Pulmonary artery endothelial cell (primary cell): ENCODE results near the gene TIMM17B. TPM values are rescaled to one million over a fixed set of nuclear protein-coding genes. Genes with fewer than 3 reads are reported as not detected.

Experiments
- DNase-seq: peaks from one replicate; pipeline ENCODE4 v3.0.0-alpha.2; 2011; ENCODE audit warnings: low read depth, low spot score
- total RNA-seq: library from RNA; depleted of rRNA; stranded (reverse); fragments of >200 nt; gene quantifications from 2 replicates; pipeline ENCODE4 v1.2.3, GENCODE V29; 2014

Gene TIMM17B
- 17.7 and 24.6 TPM in 2 replicates for total RNA-seq

DNA sequence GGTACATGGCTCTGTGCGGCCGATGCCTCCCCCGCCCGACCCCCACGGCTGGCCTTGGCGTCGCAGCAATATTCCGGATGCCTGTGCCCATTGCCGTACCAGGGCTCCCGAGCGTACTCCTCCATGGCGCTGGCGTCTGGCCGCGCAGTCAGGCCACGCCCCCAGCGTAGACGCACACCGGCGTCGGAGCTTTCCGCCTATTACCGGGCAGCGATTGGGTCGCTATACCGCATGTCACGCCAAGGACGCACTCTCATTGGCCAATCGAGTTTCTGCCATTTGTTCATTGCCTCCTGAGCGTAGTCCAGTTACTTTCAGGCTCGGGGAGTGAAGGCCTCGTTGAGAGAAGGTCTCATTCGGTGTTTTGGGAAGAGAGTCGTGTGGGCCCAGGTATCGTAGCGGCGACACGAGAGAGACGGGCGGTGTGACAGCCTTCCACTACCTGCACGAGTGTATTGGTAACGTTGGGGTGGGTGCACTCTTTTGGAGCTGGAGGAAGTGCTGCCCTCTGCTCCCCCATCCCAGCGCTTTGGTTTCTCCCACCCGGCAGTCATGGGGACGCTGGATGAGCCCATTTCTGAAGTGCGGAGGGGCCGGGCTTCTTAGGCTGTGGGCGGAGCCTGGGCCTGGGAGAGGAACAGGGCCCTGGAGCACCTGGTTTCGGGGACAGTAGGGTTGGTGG, at the start of gene TIMM17B, which contains the start of gene PQBP1:
TIMM17B (minus strand) TSS at position 144 of the 682 bp plus-strand sequence; CDS start at position 125, 19 bp downstream.
PQBP1 (plus strand) TSS at position 306 of the 682 bp plus-strand sequence. CDS start 580 bp downstream, outside the sequence.
- DNase-seq, result peak; percentile 85

GRCh38 chrX:48945517-48946348, 48.2 kb upstream of the TIMM17B start:
- DNase-seq, result no peak

DNA sequence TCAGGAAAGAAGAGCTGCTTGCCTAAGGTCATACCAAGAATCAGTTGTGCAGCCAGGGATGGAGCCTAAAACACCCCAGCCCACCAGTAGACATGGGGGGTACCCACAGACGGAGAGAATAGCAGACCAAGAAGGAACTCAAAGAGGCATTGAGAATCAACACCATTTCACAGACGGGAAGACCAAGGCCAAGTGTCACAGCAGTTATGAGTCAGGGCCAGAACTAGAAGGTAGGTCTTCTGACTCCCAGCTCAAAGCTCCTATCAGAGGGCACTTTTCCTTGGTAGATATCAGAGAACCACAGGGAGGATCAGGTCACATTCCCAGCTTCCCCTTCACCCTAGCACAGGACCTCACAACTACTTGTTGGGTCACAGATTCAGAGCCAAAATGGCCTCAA, 45.3 kb upstream of the TIMM17B start:
- DNase-seq, result no peak

DNA sequence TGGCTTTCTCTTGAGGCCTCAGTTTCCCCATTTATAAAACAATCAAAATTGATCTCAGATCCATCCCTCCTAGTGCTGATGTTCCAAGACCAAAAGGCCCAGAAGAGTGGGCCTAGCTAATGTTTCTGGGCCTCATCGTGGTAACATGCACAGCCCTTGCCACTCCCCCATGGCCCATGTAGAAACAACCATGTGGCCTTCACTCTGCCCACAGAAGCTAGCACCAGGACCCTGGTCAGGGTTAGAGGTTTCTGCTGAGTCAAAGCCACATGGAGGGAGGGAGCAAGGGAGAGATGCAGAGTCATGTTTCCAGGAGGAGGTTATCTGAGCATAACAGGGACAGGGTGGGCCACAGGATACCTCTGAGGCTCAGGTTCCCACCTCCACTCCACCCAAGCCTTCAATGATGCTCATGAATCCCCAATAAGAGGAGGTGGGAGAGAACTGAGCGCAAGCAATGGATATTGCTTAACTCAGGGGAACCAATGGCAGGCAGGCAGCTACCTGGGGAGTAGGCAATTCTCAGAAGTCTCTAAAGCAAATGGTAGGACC, 42.9 kb upstream of the TIMM17B start:
- no peak for DNase-seq

DNA sequence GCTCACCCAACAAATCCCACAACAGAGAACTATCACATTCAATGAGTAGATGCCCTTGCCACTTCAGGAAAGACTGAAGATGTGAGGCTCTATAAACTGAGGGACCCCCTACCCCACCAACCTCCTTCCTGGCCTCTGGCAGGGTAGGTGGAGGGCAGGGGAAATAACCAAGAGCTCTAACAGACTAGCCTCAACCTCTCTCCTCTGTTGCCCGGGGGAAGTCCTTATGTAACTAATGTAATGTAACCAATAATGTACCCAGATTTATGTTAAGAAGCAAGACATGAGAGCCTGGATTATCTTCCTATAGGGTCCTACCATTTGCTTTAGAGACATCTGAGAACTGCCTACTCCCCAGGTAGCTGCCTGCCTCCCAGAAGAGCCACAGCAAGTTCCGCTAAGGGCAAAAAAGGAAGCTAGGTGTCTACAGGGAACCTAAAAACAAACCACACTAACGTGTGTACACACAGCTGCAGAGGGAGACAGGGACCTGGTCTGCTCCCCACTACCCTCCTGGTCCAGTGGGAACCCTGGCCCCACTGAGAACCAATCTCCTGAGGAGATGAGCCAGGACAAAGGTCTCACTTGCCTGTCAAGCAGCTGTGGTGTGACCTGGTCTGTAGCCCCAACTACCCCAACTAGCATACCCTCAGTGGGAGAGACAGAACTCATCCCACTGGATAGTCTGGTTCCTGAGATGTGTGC, 42.1 kb upstream of the TIMM17B start:
- no peak for DNase-seq

DNA sequence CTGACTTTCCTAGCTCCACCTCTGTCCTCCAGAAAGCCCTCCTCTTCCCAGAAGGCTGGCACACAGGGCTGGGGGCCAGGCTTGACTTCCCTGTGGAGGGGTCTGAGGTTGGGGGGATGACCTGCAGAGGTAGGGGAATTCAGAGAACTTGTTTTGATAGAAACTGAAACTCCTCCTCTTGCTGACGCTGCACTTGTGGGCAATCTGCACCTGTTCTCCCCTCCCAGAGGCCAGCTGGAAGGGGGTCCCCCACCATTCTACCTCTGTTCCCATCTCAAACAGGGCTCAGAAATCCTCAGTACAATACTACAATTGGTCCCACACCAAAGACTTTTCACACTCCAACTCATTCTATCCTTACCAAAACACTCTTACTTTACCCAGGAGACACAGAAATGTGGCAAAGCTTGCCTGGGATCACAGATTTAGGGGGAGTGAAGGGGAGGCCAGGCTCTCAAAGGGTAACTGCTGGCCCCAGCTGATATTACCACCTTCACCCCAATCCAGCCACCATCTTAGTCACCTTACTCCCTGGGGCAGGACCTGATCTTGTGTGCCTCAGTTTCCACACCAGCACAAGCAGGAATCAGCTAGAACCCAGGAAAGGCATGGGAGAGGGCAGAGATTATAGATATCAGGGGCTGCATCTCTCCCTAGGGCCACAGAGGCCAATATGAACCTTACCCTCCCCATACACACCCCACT, 41.3 kb upstream of the TIMM17B start:
- DNase-seq, result no peak

DNA sequence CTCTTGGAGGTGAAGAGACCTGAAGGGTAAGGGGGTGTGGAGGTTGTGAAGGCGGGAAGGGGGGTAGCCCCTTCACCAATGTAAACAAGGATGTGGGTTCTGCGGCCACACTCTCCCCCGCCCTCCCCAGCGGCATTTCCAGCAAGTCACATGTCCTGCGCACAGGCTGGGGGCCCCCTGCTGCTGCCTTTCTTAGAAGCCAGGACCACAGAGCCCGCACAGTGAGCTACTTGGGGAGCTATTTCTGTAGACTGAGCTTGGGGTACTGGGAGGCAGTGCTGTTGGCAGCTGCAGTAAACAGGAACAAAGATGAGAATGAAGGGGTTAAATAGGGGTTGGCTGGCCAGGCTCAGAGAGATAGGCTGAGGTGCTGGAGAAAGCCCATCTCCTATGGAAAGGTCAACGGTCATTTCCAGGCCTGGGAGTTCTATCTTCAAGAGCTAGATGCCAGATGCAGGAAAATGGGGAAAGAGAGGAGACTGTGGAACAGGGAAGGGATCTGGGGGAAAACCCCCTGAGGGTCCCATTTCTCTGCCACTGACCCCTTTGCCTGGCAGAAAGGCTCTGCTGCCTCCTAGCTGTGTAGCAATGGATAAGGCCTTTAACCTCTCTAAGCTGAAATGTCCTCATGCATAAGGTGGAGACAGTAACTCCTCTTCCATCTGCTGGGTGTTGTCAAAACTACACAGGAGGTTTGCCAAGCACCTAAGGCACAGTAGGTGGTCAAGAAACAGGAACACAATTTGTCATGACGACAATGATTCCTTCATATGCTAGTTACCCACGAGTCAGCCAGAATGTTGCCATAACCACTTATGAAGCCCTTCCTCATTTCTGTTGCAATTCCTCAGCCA, 39.7 kb upstream of the TIMM17B start:
- DNase-seq, result no peak

GRCh38 chrX:48936429-48937053, 39.0 kb upstream of the TIMM17B start:
- DNase-seq, result no peak

DNA sequence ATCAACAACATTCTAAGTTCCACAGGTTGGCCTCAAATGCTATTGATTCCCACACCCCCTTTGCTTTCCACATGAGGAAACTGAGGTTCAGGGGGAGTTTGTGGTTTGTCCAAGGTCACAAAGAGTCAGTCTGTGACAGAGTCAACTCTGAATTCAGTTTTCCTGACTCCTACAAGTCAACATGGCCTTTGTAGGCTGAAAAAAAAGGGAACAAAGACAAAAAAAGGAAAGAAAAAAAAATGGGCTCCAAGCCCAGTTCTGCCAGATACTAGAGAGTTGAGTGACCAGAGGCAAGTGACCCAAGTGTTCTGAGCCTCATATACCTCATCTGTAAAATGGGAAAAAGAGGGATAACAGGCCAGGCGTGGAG, 37.7 kb upstream of the TIMM17B start:
- DNase-seq, result no peak

DNA sequence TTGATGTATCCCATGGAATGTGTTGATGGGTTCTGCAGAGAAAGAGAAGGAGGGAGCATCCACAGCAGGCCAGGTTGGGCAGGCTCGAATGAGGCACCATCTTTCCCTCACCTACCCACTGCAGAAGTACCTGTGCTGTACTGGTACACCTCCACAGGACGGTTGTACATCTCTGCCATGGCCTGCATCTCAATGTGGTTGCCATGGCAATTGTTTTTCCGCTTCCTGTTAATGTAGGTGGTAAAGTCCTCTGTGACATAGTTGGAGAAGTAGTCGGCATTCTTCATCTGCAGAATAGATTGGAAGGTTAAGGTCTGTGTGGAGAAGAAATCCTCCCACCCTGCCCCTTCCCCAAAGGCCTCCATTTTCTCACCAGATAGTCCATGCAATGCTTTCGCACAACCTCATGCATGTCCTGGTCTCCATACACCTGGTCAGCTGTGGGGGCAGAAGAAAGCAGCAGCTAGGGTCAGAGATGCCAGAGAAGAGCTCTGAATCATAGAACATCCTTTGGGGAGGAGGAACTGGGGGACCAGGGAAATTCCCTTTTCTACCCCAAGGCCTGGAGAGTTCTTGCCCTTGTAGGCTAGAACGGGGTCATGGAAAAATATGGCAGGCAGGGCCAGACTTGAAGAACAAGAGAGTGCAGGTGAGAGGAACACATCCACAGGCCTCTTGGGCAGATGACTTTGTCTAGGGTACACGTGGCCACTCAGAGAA, 37.2 kb upstream of the TIMM17B start:
- DNase-seq, result no peak

DNA sequence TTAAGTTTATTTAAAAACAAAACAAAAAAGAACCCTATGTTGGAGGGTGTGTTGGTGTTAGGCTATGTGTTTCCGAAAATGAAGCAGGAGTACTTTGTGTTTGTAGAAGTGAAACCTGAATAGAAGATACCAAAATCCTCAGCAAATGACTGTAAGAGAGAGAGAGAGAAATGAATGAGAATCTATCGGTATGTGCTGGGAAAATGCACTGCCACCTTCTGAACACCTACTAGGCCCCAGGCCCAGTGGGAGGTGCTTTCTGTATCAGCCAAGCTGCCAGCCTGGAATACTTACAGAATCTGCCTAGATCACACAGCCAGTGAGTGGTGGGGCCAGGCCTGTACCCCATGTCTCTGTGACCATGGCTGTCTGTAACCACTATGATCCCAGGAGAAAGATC, 36.2 kb upstream of the TIMM17B start:
- no peak for DNase-seq

DNA sequence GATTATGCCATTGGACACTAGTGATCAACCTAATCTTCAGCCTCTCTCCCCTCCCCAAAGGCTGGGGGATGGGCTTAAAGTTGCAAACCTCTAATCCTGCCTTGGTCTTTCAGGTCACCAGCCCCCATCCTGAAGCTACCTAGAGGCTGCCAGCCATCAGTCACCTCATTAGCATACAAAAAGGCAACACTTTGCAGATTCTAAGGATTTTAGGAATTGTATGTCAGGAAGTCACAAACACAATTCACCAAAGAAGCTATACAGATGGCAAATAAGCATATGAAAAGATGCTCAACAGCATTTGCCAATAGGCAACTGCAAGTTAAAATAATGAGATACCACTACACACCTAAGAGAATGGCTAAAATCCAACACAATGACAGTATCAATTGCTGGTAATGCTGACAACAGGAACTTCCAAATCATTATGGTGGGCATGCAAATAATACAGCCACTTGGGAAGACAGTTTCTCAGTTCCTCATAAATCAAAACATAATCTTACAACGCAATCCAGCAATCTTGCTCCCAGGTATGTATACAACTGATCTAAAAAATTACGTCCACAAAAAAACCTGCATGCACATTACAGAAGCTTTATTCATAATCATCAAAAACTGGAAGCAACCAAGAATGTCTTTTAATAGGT, 30.3 kb upstream of the TIMM17B start:
- DNase-seq, result no peak

DNA sequence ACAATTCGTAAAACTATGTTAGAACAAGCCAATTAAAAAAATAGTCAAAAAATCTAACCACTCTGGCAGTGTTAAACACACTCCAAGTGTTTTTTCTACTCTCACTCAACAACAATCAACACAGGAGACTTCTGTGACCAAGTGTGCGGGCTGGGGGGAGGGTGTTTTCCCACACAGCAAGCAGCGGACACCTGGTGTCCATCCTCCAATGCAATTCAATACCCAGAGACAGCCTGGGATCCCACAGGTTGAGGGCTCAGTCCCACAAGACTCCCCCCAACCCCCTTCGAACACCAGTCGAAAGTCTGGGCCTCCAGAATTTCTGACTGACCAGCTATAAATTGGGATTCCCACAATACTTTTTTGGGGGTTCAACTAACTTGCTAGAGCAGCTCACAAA, 29.6 kb upstream of the TIMM17B start:
- no peak for DNase-seq

GRCh38 chrX:48924270-48924669, 26.7 kb upstream of the TIMM17B start:
- DNase-seq, result no peak

DNA sequence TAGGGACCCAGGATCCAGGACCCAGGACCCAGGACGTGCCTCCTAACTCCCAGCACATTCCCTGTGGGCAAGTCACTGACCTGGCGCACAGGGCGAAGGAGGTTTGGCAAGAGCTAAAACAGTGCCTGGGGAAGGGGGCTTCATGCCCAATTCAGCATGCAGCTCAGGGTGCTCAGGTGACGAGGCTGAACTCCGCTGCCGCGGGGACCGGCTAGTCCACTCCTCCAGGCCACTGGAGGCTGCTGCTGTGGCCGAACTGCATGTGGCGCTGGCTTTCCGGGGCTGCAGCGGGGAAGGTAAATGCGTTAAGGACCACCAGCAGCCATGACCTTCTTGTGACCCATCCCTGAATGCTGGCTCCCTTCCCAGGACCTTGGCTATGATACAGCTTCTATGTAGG, 26.2 kb upstream of the TIMM17B start:
- no peak for DNase-seq

DNA sequence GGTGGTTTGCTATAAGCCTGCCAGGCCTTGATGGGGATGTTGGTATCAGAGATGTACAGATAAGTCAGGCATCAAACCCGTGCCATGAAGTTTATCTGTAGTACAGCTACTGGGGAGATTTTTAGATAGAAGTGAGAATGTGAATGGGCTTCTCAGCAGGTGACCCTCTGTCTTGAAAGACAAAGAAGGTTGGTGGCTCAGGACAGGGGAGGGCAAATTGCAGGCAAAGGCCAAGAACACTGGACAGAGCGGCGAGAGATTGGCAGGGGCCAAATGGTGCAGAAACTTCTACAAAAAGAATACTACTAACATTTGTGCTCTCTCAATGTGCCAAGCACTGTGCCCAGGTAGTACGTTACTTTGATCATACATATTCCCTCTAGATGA, 23.1 kb upstream of the TIMM17B start:
- DNase-seq, result no peak

GRCh38 chrX:48919947-48920717, 22.6 kb upstream of the TIMM17B start:
- no peak for DNase-seq

- no peak for DNase-seq
Observed at GRCh38 chrX:48919360-48919841, 21.8 kb upstream of the TIMM17B start.
